Naive thymus-derived CD4-positive, alpha-beta T cell (primary cell): ENCODE results near the gene FHIT. TPM values are rescaled to one million over a fixed set of nuclear protein-coding genes. Genes with fewer than 3 reads are reported as not detected.
A peak's percentile ranks its signal among the peaks of the same experiment; 100 is the strongest.

ENCODE experiments used
- ATAC-seq: fragments of 150-1000 bp; cut with Tn5 transposase; 2 replicates; pipeline ENCODE4 v1.10.0; 2021; ENCODE audit warnings: mild to moderate bottlenecking, moderate library complexity
- CTCF ChIA-PET: fragments of 350-600 bp; sonication (Branson Sonifier 250); formaldehyde crosslinking; loops from one replicate; lab custom pipeline; 2021; ENCODE audit warnings: antibody characterized with exemption; lab: Charles Lee
- POLR2A ChIA-PET: fragments of 350-600 bp; sonication (Branson Sonifier 250); formaldehyde crosslinking; loops from one replicate; lab custom pipeline; 2021; ENCODE audit warnings: antibody characterized with exemption, inconsistent platforms; lab: Charles Lee
- DNase-seq, 9 donors: peaks; one replicate each; pipeline versions ENCODE4 v3.0.0 to v3.0.0-alpha.2; 2020 to 2022; ENCODE audit warnings: mixed read lengths in 1 of 9
- H3K27ac ChIP-seq: one replicate; pipeline ENCODE4 v1.7.0; 2013; ENCODE audit warnings: mild to moderate bottlenecking, low read depth, low read length, moderate library complexity
- H3K27me3 ChIP-seq, 2 donors: one replicate each; pipeline ENCODE4 v1.7.0; 2013; ENCODE audit warnings: low read length in 2 of 2, mild to moderate bottlenecking in 2 of 2, moderate library complexity in 2 of 2; ENCODE audit not compliant: control insufficient read depth in 2 of 2, insufficient read depth in 2 of 2
- H3K36me3 ChIP-seq, 3 experiments: 1 replicate in 2 of 3; 2 replicates in 1 of 3; pipeline ENCODE4 v1.7.0; 2013; ENCODE audit warnings: low read length in 3 of 3, mild to moderate bottlenecking in 3 of 3, moderate library complexity in 1 of 3; ENCODE audit not compliant: insufficient read depth in 3 of 3, control insufficient read depth in 2 of 3
- H3K4me1 ChIP-seq, 2 donors: one replicate each; pipeline ENCODE4 v1.7.0; 2013; ENCODE audit warnings: low read length in 2 of 2, mild to moderate bottlenecking in 2 of 2, moderate library complexity in 1 of 2; ENCODE audit not compliant: control insufficient read depth in 2 of 2, insufficient read depth in 2 of 2
- H3K4me3 ChIP-seq: 2 replicates; pipeline ENCODE4 v1.7.0; 2013; ENCODE audit warnings: mild to moderate bottlenecking, low read length
- H3K9me3 ChIP-seq, 3 experiments: 1 replicate in 2 of 3; 2 replicates in 1 of 3; pipeline ENCODE4 v1.7.0; 2013; ENCODE audit warnings: low read length in 3 of 3; ENCODE audit not compliant: control insufficient read depth in 2 of 3
- H3K27ac Mint-ChIP-seq, 9 donors: one replicate each; pipeline ENCODE4 v1.8.0; 2020 to 2022; ENCODE audit warnings: mixed read lengths in 9 of 9, mild to moderate bottlenecking in 8 of 9, moderate library complexity in 5 of 9, inconsistent platforms in 2 of 9
- H3K27me3 Mint-ChIP-seq, 5 donors: one replicate each; pipeline ENCODE4 v1.8.0; 2021 to 2022; ENCODE audit warnings: mixed read lengths in 5 of 5, mild to moderate bottlenecking in 1 of 5
- H3K36me3 Mint-ChIP-seq, 5 donors: one replicate each; pipeline ENCODE4 v1.8.0; 2020 to 2022; ENCODE audit warnings: mixed read lengths in 5 of 5, mild to moderate bottlenecking in 3 of 5, inconsistent platforms in 1 of 5
- H3K4me1 Mint-ChIP-seq, 7 donors: one replicate each; pipeline ENCODE4 v1.8.0; 2020 to 2022; ENCODE audit warnings: mixed read lengths in 7 of 7, mild to moderate bottlenecking in 3 of 7, inconsistent platforms in 1 of 7
- H3K4me3 Mint-ChIP-seq, 10 donors: one replicate each; pipeline ENCODE4 v1.8.0; 2020 to 2022; ENCODE audit warnings: mild to moderate bottlenecking in 10 of 10, mixed read lengths in 10 of 10, moderate library complexity in 6 of 10, inconsistent platforms in 2 of 10
- H3K9me3 Mint-ChIP-seq, 11 donors: one replicate each; pipeline ENCODE4 v1.8.0; 2020 to 2022; ENCODE audit warnings: mixed read lengths in 11 of 11, mild to moderate bottlenecking in 4 of 11, inconsistent platforms in 1 of 11, moderate library complexity in 1 of 11
- intact Hi-C, 2 donors: fragments of 100-400 bp; cut with micrococcal nuclease; formaldehyde crosslinking; loops; one replicate each; pipeline ENCODE4 v1.15.1; 2023
- polyA plus RNA-seq, 2 donors: library from polyadenylated mRNA; unstranded; fragments of 300-500 nt; fragmentation: Illumina TruSeq; gene quantifications; one replicate each; pipeline ENCODE4 v1.2.3, GENCODE V29; 2021
- total RNA-seq, 6 experiments: library from RNA in 5 of 6; stranded (reverse) in 5 of 6; gene quantifications; 1 replicate in 5 of 6; 2 replicates in 1 of 6; pipeline ENCODE4 v1.2.3 and lab custom pipeline; 2021 to 2026

The FHIT gene
- total and polyA plus RNA-seq, 7 experiments from 2014 or later: 51.2 to 230 (median 152) TPM

GRCh38 chr3:59772416-59773408, 1478.5 kb downstream of the FHIT start:
- H3K27ac Mint-ChIP-seq: peak overlapping the region; percentile 2 to 75 (median 28)
- H3K9me3 Mint-ChIP-seq: peaks cover 0 to 4% (median 0%) of the 10 kb centered on the region in 11 donors
- peaks cover 6 to 33% (median 13%) of the 10 kb centered on the region in 5 donors for H3K36me3 Mint-ChIP-seq
- H3K27me3 ChIP-seq: no peaks in the 10 kb centered on the region
- no peaks in the 10 kb centered on the region for H3K9me3 ChIP-seq
- no peaks in the 10 kb centered on the region for H3K27me3 Mint-ChIP-seq
- H3K27ac ChIP-seq: no peak overlapping the region
- peak overlapping the region; percentile 54 to 79 (median 72) for H3K4me3 Mint-ChIP-seq
- peak in 8 of 9 donors; percentile 47 to 80 (median 72) for DNase-seq
- CTCF ChIA-PET: interaction anchor here (0.7 to 1.6 kb wide), 2 partner anchors 85 to 198 kb away, joined by 3 to 5 read pairs; no protein-coding TSS in a partner anchor
- intact Hi-C loops: loop anchor here (2.0 to 10.0 kb wide), 7 partner anchors 18 to 310 kb away; no protein-coding TSS in a partner anchor
- peak overlapping the region; percentile 9 for H3K4me3 ChIP-seq
- H3K4me1 Mint-ChIP-seq: peaks cover 47 to 90% (median 83%) of the 10 kb centered on the region in 7 donors
- POLR2A ChIA-PET: interaction anchor here (0.8 to 1.1 kb wide), 4 partner anchors 14 to 147 kb away, joined by 3 to 4 read pairs (median 4); no protein-coding TSS in a partner anchor
- peaks cover 0 to 9% (median 0%) of the 10 kb centered on the region in 3 experiments for H3K36me3 ChIP-seq
- peak; percentile 84 for ATAC-seq
- H3K4me1 ChIP-seq: peaks cover 19 to 42% of the 10 kb centered on the region in 2 donors

GRCh38 chr3:59771768-59772181, 1479.5 kb downstream of the FHIT start:
- H3K36me3 Mint-ChIP-seq: peaks cover 6 to 31% (median 15%) of the 10 kb centered on the region in 5 donors
- peaks cover 37 to 86% (median 74%) of the 10 kb centered on the region in 7 donors for H3K4me1 Mint-ChIP-seq
- no peak for ATAC-seq

GRCh38 chr3:59769127-59769750, 1482.0 kb downstream of the FHIT start:
- H3K9me3 ChIP-seq: no peaks in the 10 kb centered on the region
- no peak overlapping the region for H3K27ac ChIP-seq
- Mint-ChIP-seq H3K4me1 (peaks cover 22 to 87% (median 77%) of the 10 kb centered on the region in 7 donors), H3K9me3 (peaks cover 0 to 4% (median 0%) of the 10 kb centered on the region in 11 donors), H3K27ac (no peak overlapping the region), H3K27me3 (no peaks in the 10 kb centered on the region), H3K4me3 (no peak overlapping the region), H3K36me3 (peaks cover 6 to 32% (median 32%) of the 10 kb centered on the region in 5 donors)
- CTCF ChIA-PET: interaction anchor here (0.6 kb wide), 1 partner anchor 255 kb away, joined by 3 read pairs; no protein-coding TSS in a partner anchor
- no peaks in the 10 kb centered on the region for H3K27me3 ChIP-seq
- no peak overlapping the region for H3K4me3 ChIP-seq
- peaks cover 0 to 9% (median 0%) of the 10 kb centered on the region in 3 experiments for H3K36me3 ChIP-seq
- POLR2A ChIA-PET: no interaction called here
- intact Hi-C loops: no loop called here
- DNase-seq (no peak), ATAC-seq (no peak)
- H3K4me1 ChIP-seq: peaks cover 19 to 38% of the 10 kb centered on the region in 2 donors

More at GRCh38 chr3:59771768-59772181, 1479.5 kb downstream of the FHIT start:
- no peaks in the 10 kb centered on the region for H3K27me3 ChIP-seq
- intact Hi-C loops: loop anchor here (2.0 to 10.0 kb wide), 7 partner anchors 17 to 311 kb away; no protein-coding TSS in a partner anchor
- peaks cover 0 to 4% (median 0%) of the 10 kb centered on the region in 11 donors for H3K9me3 Mint-ChIP-seq
- H3K36me3 ChIP-seq: peaks cover 0 to 9% (median 0%) of the 10 kb centered on the region in 3 experiments
- H3K27ac ChIP-seq: no peak overlapping the region
- CTCF ChIA-PET: no interaction called here
- no peaks in the 10 kb centered on the region for H3K27me3 Mint-ChIP-seq
- peak overlapping the region in 5 of 10 donors; percentile 67 to 79 (median 73) for H3K4me3 Mint-ChIP-seq
- POLR2A ChIA-PET: interaction anchor here (0.6 to 1.1 kb wide), 2 partner anchors 240 to 317 kb away, joined by 3 read pairs; no protein-coding TSS in a partner anchor
- H3K4me3 ChIP-seq: no peak overlapping the region
- H3K9me3 ChIP-seq: no peaks in the 10 kb centered on the region
- DNase-seq: no peak
- peaks cover 19 to 42% of the 10 kb centered on the region in 2 donors for H3K4me1 ChIP-seq
- peak overlapping the region in 4 of 9 donors; percentile 28 to 65 (median 53) for H3K27ac Mint-ChIP-seq

GRCh38 chr3:59766200-59766872, 1484.9 kb downstream of the FHIT start:
- Histone ChIP-seq H3K4me1 (peaks cover 0 to 19% of the 10 kb centered on the region in 2 donors), H3K4me3 (no peak overlapping the region), H3K9me3 (no peaks in the 10 kb centered on the region), H3K27ac (no peak overlapping the region), H3K27me3 (no peaks in the 10 kb centered on the region), H3K36me3 (peaks cover 0 to 9% (median 0%) of the 10 kb centered on the region in 3 experiments)
- Mint-ChIP-seq H3K27me3 (no peaks in the 10 kb centered on the region), H3K4me1 (peaks cover 12 to 87% (median 77%) of the 10 kb centered on the region in 7 donors), H3K36me3 (peaks cover 6 to 38% (median 33%) of the 10 kb centered on the region in 5 donors), H3K9me3 (peaks cover 0 to 4% (median 0%) of the 10 kb centered on the region in 11 donors), H3K4me3 (no peak overlapping the region), H3K27ac (no peak overlapping the region)
- no peak for DNase-seq
- ATAC-seq: no peak
- POLR2A ChIA-PET: no interaction called here
- CTCF ChIA-PET: interaction anchor here (0.6 kb wide), 1 partner anchor 978 kb away, joined by 4 read pairs; no protein-coding TSS in a partner anchor
- intact Hi-C loops: no loop called here

- Mint-ChIP-seq H3K4me1 (peaks cover 20 to 96% (median 82%) of the 10 kb centered on the region in 7 donors), H3K36me3 (peaks cover 0 to 31% (median 24%) of the 10 kb centered on the region in 5 donors), H3K9me3 (peaks cover 0 to 4% (median 0%) of the 10 kb centered on the region in 11 donors), H3K27ac (no peak overlapping the region), H3K27me3 (no peaks in the 10 kb centered on the region), H3K4me3 (peak overlapping the region in 2 of 10 donors; percentile 5 to 13)
- Histone ChIP-seq H3K27me3 (no peaks in the 10 kb centered on the region), H3K36me3 (peaks cover 0 to 6% (median 0%) of the 10 kb centered on the region in 3 experiments), H3K4me1 (peaks cover 0 to 35% of the 10 kb centered on the region in 2 donors), H3K4me3 (no peak overlapping the region), H3K9me3 (no peaks in the 10 kb centered on the region), H3K27ac (no peak overlapping the region)
- POLR2A ChIA-PET: interaction anchor here (0.6 kb wide), 2 partner anchors 831 to 1327 kb away, joined by 4 to 5 read pairs; no protein-coding TSS in a partner anchor
- intact Hi-C loops: no loop called here
- ATAC-seq (no peak), DNase-seq (no peak)
- CTCF ChIA-PET: interaction anchor here (0.7 to 1.0 kb wide), 2 partner anchors 14 to 616 kb away, joined by 4 read pairs; no protein-coding TSS in a partner anchor
Measured at GRCh38 chr3:59764171-59764570, 1487.1 kb downstream of the FHIT start.
